Loucy (cell line): ENCODE data around the gene TMEM270.

Experiments
- H2AFZ ChIP-seq: fragments of 200-600 bp; sonication (generic); 2 replicates; pipeline ENCODE4 v1.6.0; 2016; ENCODE audit warnings: antibody characterized with exemption, mild to moderate bottlenecking, low read length, moderate library complexity
- H3F3A ChIP-seq: fragments of 200-600 bp; 2 replicates; pipeline ENCODE4 v1.6.0; 2016; ENCODE audit warnings: antibody characterized with exemption, low read depth, mild to moderate bottlenecking
- H3K27me3 ChIP-seq: fragments of 200-600 bp; sonication (generic); 2 replicates; pipeline ENCODE4 v1.6.1; 2014; ENCODE audit warnings: low read length, mild to moderate bottlenecking; ENCODE audit not compliant: insufficient read depth, poor library complexity, severe bottlenecking
- H3K36me3 ChIP-seq: fragments of 200-600 bp; sonication (generic); 2 replicates; pipeline ENCODE4 v1.6.1; 2016; ENCODE audit warnings: low read length; ENCODE audit not compliant: insufficient read depth
- H3K4me1 ChIP-seq: fragments of 200-600 bp; sonication (generic); 2 replicates; pipeline ENCODE4 v1.5.1; 2014; ENCODE audit warnings: low read length, mild to moderate bottlenecking; ENCODE audit not compliant: insufficient read depth, poor library complexity, severe bottlenecking
- H3K4me2 ChIP-seq: fragments of 200-600 bp; sonication (generic); 2 replicates; pipeline ENCODE4 v1.6.0; 2014; ENCODE audit warnings: antibody characterized with exemption, low read length, low read depth, mild to moderate bottlenecking; ENCODE audit not compliant: poor library complexity, severe bottlenecking
- H3K4me3 ChIP-seq: fragments of 200-600 bp; sonication (generic); 2 replicates; pipeline ENCODE4 v1.5.1; 2014; ENCODE audit warnings: low read length, mild to moderate bottlenecking, mixed read lengths; ENCODE audit not compliant: poor library complexity, severe bottlenecking
- H3K79me2 ChIP-seq: fragments of 200-600 bp; sonication (generic); 2 replicates; pipeline ENCODE4 v1.6.1; 2014; ENCODE audit warnings: low read length; ENCODE audit not compliant: insufficient read depth
- H3K9ac ChIP-seq: fragments of 200-600 bp; sonication (generic); 2 replicates; pipeline ENCODE4 v1.6.0; 2014; ENCODE audit warnings: mild to moderate bottlenecking, low read depth, low read length, moderate library complexity; ENCODE audit not compliant: poor library complexity, severe bottlenecking
- H3K9me2 ChIP-seq: fragments of 200-600 bp; sonication (generic); replicated peaks from 2 replicates; pipeline ENCODE4 v1.6.1; 2016; ENCODE audit warnings: low read depth, low read length, mixed read lengths
- H3K9me3 ChIP-seq: fragments of 200-600 bp; sonication (generic); 2 replicates; pipeline ENCODE4 v1.6.1; 2014; ENCODE audit warnings: mild to moderate bottlenecking, antibody characterized with exemption, low read length, low read depth; ENCODE audit not compliant: insufficient read depth
- H4K20me1 ChIP-seq: fragments of 200-600 bp; sonication (generic); 2 replicates; pipeline ENCODE4 v1.6.0; 2014; ENCODE audit warnings: antibody characterized with exemption, low read length, mild to moderate bottlenecking; ENCODE audit not compliant: insufficient read depth, poor library complexity, severe bottlenecking
- EZH2phosphoT487 ChIP-seq: fragments of 200-600 bp; IDR thresholded peaks from 2 replicates; pipeline ENCODE4 v1.6.1; 2018; ENCODE audit warnings: antibody characterized with exemption, mild to moderate bottlenecking, moderate library complexity, borderline replicate concordance
- TF ChIP-seq, protein P1 (sequence below): fragments of 200-600 bp; sonication (generic); conservative IDR thresholded peaks from 2 replicates; pipeline ENCODE4 v1.5.1; 2014; ENCODE audit warnings: mild to moderate bottlenecking, antibody characterized with exemption, low read length

Gene TMEM270

DNA sequence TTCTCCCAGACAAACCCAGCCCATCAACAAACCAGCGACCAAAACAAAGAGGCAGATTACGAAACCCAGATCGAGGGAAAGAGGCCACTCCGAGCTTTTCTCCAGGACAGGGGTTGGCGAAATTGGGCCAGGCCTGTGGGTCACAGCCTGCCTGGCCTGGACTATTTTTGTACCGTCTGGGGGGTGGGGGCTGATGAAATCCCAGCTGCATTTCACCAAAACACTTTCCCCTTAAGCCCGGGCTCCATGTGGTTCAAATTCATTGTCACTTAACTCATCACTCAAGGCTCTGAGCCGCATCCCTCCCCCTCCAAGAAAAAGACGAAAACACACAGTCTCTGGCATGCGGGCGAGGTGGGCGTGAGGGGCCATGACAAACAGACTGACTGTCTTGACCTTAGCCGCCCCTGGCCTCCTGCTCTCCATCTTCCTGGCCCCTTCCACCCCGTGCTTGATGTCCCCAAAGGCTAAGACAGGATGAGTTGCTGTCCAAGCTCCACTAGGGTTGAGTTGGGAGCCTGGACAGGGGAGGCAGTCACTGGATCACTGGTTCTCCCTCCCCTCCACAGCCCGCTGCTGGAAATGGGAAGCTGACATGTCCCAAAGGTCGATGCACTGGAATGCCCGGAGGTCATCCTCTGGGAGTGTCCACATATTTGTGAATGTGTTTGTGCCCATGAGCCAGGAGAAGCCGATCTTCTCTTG lies 19.2 kb downstream of the TMEM270 start:
- Histone ChIP-seq H3K9me2 (no peaks in the 10 kb centered on the region), H3K9ac (no peak overlapping the region), H4K20me1 (no peaks in the 10 kb centered on the region), H3F3A (no peaks in the 10 kb centered on the region), H3K27me3 (no peaks in the 10 kb centered on the region), H3K9me3 (no peaks in the 10 kb centered on the region), H3K4me3 (no peak overlapping the region), H2AFZ (no peak overlapping the region), H3K79me2 (no peaks in the 10 kb centered on the region), H3K4me2 (no peak overlapping the region), H3K36me3 (no peaks in the 10 kb centered on the region), H3K4me1 (no peaks in the 10 kb centered on the region)
- TF ChIP-seq, protein P1, sequence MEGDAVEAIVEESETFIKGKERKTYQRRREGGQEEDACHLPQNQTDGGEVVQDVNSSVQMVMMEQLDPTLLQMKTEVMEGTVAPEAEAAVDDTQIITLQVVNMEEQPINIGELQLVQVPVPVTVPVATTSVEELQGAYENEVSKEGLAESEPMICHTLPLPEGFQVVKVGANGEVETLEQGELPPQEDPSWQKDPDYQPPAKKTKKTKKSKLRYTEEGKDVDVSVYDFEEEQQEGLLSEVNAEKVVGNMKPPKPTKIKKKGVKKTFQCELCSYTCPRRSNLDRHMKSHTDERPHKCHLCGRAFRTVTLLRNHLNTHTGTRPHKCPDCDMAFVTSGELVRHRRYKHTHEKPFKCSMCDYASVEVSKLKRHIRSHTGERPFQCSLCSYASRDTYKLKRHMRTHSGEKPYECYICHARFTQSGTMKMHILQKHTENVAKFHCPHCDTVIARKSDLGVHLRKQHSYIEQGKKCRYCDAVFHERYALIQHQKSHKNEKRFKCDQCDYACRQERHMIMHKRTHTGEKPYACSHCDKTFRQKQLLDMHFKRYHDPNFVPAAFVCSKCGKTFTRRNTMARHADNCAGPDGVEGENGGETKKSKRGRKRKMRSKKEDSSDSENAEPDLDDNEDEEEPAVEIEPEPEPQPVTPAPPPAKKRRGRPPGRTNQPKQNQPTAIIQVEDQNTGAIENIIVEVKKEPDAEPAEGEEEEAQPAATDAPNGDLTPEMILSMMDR = no peak
- TF ChIP-seq EZH2phosphoT487 = no peak

DNA sequence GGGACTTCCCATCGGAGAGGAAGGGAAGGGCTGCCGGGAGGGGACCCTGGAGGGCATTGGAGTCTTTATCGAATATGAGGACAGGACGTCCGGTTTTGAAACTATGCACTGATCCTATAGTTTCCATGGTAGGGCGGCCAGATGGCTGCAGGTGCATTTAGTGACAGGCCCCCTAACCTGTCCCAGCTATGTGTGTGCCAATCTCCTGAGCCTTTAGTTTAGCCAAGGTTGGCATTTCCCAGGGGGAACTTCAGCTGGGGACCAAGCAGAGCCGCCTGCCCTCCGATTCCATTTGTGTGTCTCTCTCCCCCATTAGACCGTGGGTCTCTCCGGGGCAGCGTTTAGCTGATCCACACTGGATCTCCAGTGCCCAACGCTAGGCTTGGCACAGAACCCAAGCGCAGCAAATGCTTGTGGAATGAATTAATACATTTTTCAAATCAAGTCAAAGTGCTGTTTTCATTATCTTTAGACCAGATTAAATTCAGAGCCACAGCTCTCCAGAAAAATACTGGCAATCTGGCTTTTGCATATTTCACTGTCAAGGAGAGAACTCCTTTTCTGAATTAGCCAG lies 19.9 kb downstream of the TMEM270 start:
- H3K36me3 ChIP-seq = no peaks in the 10 kb centered on the region
- no peak overlapping the region for H3K4me3 ChIP-seq
- no peaks in the 10 kb centered on the region for H3K9me2 ChIP-seq
- H3K79me2 ChIP-seq = no peaks in the 10 kb centered on the region
- TF ChIP-seq, protein P1 = no peak
- TF ChIP-seq EZH2phosphoT487 = no peak
- H4K20me1 ChIP-seq = no peaks in the 10 kb centered on the region
- no peaks in the 10 kb centered on the region for H3K27me3 ChIP-seq
- H3K4me1 ChIP-seq = peaks cover 7% of the 10 kb centered on the region
- H2AFZ ChIP-seq = no peak overlapping the region
- no peak overlapping the region for H3K9ac ChIP-seq
- H3F3A ChIP-seq = peaks cover 3% of the 10 kb centered on the region; the same call in 1 of the 2 replicates
- no peaks in the 10 kb centered on the region for H3K9me3 ChIP-seq
- H3K4me2 ChIP-seq = no peak overlapping the region

DNA sequence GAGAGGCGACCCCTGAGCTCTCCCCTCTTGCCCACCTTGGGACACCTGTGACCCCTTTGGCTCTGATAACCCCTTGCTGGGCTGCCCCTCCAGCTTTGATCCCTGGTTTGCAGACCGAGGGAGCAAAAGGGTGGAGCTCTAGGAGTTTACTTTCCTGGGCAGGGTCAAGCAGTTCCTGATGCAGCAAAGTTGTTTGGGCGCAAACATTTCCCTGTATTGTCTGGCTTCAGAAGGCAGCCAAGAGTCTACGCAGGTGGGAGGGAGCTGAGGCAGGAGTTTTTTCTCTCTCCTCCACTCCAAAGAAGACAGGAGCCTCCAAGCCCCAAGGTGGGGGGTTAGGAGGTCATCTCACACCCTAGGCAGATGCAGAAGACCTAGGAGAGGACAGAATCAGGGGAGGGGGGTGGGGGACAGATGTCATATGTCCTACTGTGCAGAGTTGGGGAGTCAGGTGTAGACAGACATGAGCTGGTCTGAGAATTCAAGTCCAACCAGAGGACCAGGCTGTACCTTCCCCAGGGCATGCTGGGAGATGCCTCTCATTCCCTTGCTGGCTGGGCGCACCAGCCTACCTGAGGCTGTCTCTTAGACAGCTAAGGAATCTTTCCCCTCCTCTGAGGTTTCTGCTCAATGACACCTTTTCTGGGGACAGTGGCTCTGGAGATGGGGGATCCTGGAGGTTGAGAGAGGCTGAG lies 20.5 kb downstream of the TMEM270 start:
- Histone ChIP-seq H3K4me3 (no peak overlapping the region), H3K27me3 (no peaks in the 10 kb centered on the region), H3K79me2 (no peaks in the 10 kb centered on the region), H3K9me2 (no peaks in the 10 kb centered on the region), H3K9me3 (no peaks in the 10 kb centered on the region), H2AFZ (no peak overlapping the region), H3F3A (peaks cover 3% of the 10 kb centered on the region; the same call in 1 of the 2 replicates), H3K9ac (no peak overlapping the region), H3K4me1 (peaks cover 12% of the 10 kb centered on the region), H4K20me1 (no peaks in the 10 kb centered on the region), H3K4me2 (no peak overlapping the region), H3K36me3 (no peaks in the 10 kb centered on the region)
- TF ChIP-seq EZH2phosphoT487 = no peak
- TF ChIP-seq, protein P1 = no peak
